Heart right ventricle (tissue), 16 donors: ENCODE measurements around the gene SCCPDH. TPM values are rescaled to one million over a fixed set of nuclear protein-coding genes. Genes with fewer than 3 reads are reported as not detected.

Source experiments
- ATAC-seq, 8 donors: fragments of 200-7000 bp; cut with Tn5 transposase; one replicate each; pipeline ENCODE4 v1.9.1; 2020; ENCODE audit warnings: mild to moderate bottlenecking in 8 of 8, moderate library complexity in 8 of 8, moderate number of reproducible peaks in 1 of 8
- DNase-seq, 2 donors: peaks; one replicate each; pipeline ENCODE4 v3.0.0-alpha.2; 2020
- H3K27ac ChIP-seq, 10 donors: fragments of 200-600 bp; sonication (generic) in 2 of 10; one replicate each; pipeline versions ENCODE4 v1.5.0 to v1.8.0; 2020 to 2022; ENCODE audit warnings: mild to moderate bottlenecking in 3 of 10
- H3K27me3 ChIP-seq, 7 donors: fragments of 200-600 bp; one replicate each; pipeline ENCODE4 v1.8.0; 2021 to 2022; ENCODE audit warnings: mild to moderate bottlenecking in 2 of 7
- H3K36me3 ChIP-seq, 9 donors: fragments of 200-600 bp; sonication (generic) in 1 of 9; one replicate each; pipeline versions ENCODE4 v1.5.0 to v1.8.0; 2020 to 2022; ENCODE audit warnings: mild to moderate bottlenecking in 2 of 9
- H3K4me1 ChIP-seq, 9 donors: fragments of 200-600 bp; sonication (generic) in 1 of 9; one replicate each; pipeline versions ENCODE4 v1.5.0 to v1.8.0; 2020 to 2022; ENCODE audit warnings: mild to moderate bottlenecking in 4 of 9
- H3K4me3 ChIP-seq, 10 donors: fragments of 200-600 bp; sonication (generic) in 2 of 10; one replicate each; pipeline versions ENCODE4 v1.5.0 to v1.8.0; 2020 to 2022; ENCODE audit warnings: mild to moderate bottlenecking in 7 of 10, moderate library complexity in 2 of 10
- H3K9me3 ChIP-seq, 11 donors: fragments of 200-600 bp in 10 of 11; sonication (generic) in 2 of 11; one replicate each; pipeline versions ENCODE4 v1.5.0 to v1.8.0; 2013 to 2022; ENCODE audit warnings: mild to moderate bottlenecking in 2 of 11, control low read depth in 1 of 11, moderate library complexity in 1 of 11
- WGBS, 2 donors: extraction: QIAGEN DNeasy Blood & Tissue Kit; methylation state at CpG; one replicate each; pipeline ENCODE4 v1.1.7; 2013; ENCODE audit warnings: inconsistent platforms in 1 of 2; 5-methylcytosine and 5-hydroxymethylcytosine counted together
- intact Hi-C, 10 donors: fragments of 100-400 bp; cut with DNase I; formaldehyde crosslinking; loops; one replicate each; pipeline versions ENCODE4 v1.11.1 to v1.14.2; 2022
- polyA plus RNA-seq, 2 donors: library from polyadenylated mRNA; stranded (reverse); fragments of 200-250 nt; gene quantifications; one replicate each; pipeline ENCODE4 v1.2.3, GENCODE V29; 2013
- total RNA-seq, 10 donors: library from RNA; stranded (reverse); fragmentation: NEBNext Ultra II Directional in 3 of 10; extraction: Animal tissue kit (Norgen Biotek cat#: 25700) in 3 of 10; gene quantifications; one replicate each; pipeline versions ENCODE4 v1.2.1 to v1.2.4, GENCODE V29; 2021 to 2023
- TF ChIP-seq, protein P1 (sequence below), 9 donors: fragments of 200-600 bp; sonication (generic) in 2 of 9; IDR thresholded peaks; one replicate each; pipeline versions ENCODE4 v1.5.0 to v1.8.0; 2021 to 2022; ENCODE audit warnings: antibody characterized with exemption in 9 of 9, mild to moderate bottlenecking in 5 of 9, moderate library complexity in 1 of 9
- donor health status: Arrhythmogenic right ventricular cardiomyopathy.
- donor health status: ischemic (EF 13 %, LVEDD 7.1; RV severe dilation, severe dysfunction).
- donor health status: healthy with polysubstance abuse.
- donor health status: DM: no; HTN: yes; CAD: no.
- donor health status: DM: no; HTN: no; CAD: no.
- donor health status: ischemic (EF 25% LVEDD 6.9; RV normal size, moderate dysfunction).
- donor health status: ischemic (EF 25% LVEDD 5.7; RV mildly dilated, moderate dysfunction).
- donor health status: healthy.
- donor health status: DM: yes; HTN: yes; CAD: no.
- donor health status: Ischemic cardiomyopathy.
- donor health status: ischemic (EF 35%, LVEDD 5.7; RV mildly dilated, moderate dysfunction).
- donor health status: nonischemic (EF 11% LVEDD 7.7; RV severe dilation, severe dysfunction).
- donor health status: DM: yes; HTN: yes; CAD: no.
- donor health status: PGD.
- donor health status: ischemic (EF 29% LVEDD 5.4; RV normal size, mild dysfunction).
- donor health status: nonischemic (EF 23%, LVEDD 6.1; RV moderate dilation, normal function).

SCCPDH gene
- total and polyA plus RNA-seq, 12 donors: 9.9 to 37.5 (median 30.8) TPM

DNA sequence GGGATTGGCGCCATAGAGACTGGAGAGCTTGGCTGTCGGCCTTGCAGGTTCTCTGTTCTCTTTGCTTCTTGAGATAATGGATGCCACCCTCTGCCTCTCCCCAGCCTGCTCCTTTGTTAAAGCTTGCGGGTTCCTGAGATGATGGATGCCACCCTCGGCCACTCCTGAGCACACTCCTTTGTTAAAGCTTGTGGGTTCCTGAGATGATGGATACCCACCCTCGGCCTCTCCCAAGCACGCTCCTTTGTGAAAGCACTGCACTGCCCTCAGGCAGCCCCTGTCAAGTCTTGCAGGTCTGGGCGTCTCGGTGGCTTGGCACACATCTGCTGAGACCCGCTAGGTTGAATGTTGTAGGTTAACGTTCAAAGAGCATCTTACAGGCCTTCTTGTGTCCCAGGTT is 76.5 kb downstream of the SCCPDH start:
- TF ChIP-seq, protein P1, sequence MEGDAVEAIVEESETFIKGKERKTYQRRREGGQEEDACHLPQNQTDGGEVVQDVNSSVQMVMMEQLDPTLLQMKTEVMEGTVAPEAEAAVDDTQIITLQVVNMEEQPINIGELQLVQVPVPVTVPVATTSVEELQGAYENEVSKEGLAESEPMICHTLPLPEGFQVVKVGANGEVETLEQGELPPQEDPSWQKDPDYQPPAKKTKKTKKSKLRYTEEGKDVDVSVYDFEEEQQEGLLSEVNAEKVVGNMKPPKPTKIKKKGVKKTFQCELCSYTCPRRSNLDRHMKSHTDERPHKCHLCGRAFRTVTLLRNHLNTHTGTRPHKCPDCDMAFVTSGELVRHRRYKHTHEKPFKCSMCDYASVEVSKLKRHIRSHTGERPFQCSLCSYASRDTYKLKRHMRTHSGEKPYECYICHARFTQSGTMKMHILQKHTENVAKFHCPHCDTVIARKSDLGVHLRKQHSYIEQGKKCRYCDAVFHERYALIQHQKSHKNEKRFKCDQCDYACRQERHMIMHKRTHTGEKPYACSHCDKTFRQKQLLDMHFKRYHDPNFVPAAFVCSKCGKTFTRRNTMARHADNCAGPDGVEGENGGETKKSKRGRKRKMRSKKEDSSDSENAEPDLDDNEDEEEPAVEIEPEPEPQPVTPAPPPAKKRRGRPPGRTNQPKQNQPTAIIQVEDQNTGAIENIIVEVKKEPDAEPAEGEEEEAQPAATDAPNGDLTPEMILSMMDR (IDR thresholded peaks at IDR 0.05): no peak
- H3K4me1 ChIP-seq: peaks cover 0 to 20% (median 0%) of the 10 kb centered on the region in 9 donors
- H3K36me3 ChIP-seq: no peaks in the 10 kb centered on the region
- peaks cover 0 to 3% (median 0%) of the 10 kb centered on the region in 11 donors for H3K9me3 ChIP-seq
- DNase-seq (no peak), ATAC-seq (no peak)
- 82 to 84% methylated on average over 10 of the region's 10 CpGs for WGBS, 2 donors
- intact Hi-C loops: no loop called here
- no peak overlapping the region for H3K27ac ChIP-seq
- peaks cover 0 to 4% (median 0%) of the 10 kb centered on the region in 7 donors for H3K27me3 ChIP-seq
- no peak overlapping the region for H3K4me3 ChIP-seq

DNA sequence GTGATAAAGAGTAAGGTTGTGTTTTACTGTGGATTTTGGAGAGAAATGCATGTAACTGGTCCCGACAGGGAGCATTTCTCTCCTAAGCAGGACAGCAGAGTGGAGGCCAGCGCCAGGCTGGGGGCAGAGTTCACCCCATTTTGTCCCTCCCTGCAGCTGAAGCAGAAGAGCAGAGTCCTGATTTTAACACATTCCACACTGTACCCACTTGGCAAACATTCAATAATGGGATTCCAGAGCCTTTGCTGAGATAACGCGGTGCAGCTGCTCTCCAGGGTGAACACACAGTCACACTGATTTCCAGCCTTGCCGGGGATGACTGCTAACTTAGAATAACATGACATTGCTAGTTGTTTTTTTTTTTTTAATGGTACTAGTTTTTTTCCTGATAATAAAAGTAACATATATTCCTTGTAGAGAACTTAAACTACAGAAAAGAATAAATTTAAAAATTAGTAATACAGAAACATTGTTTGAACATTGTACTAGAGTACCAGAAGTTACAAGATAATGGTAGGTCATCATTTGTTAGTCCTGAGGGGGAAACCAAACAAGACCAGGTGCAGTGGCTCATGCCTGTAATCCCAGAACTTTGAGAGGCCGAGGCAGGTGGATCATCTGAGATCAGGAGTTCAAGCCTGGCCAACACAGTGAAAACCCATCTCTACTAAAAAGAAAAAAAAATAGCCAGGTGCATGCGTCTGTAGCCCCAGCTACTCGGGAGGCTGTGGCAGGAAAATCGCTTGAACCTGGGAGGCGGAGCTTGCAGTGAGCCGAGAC is 77.2 kb downstream of the SCCPDH start:
- no peak overlapping the region for H3K4me3 ChIP-seq
- H3K27ac ChIP-seq: no peak overlapping the region
- peaks cover 0 to 3% (median 0%) of the 10 kb centered on the region in 11 donors for H3K9me3 ChIP-seq
- TF ChIP-seq, protein P1 (IDR thresholded peaks at IDR 0.05): no peak
- WGBS, 2 donors: 67 to 70% methylated on average over 11 of the region's 11 CpGs
- ATAC-seq (no peak), DNase-seq (no peak)
- H3K27me3 ChIP-seq: peaks cover 0 to 4% (median 0%) of the 10 kb centered on the region in 7 donors
- no peaks in the 10 kb centered on the region for H3K36me3 ChIP-seq
- peaks cover 0 to 20% (median 0%) of the 10 kb centered on the region in 9 donors for H3K4me1 ChIP-seq
- intact Hi-C loops: no loop called here

DNA sequence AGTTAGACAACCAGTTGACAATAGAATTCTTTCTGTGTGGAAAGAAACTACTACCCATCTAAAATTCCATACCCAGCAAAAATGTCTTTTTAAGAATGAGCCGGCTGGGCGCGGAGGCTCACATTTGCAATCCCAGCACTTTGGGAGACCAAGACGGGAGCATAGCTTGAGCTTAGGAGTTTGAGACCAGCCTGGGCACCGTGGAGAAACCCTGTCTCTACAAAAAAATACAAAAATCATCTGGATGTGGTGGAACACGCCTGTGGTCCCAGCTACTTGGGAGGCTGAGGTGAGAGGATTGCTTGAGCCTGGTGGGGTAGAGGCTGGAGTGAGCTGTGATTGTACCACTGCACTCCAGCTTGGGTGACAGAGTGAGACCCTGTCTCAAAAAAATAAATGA is 79.2 kb downstream of the SCCPDH start:
- Histone ChIP-seq H3K4me3 (no peak overlapping the region), H3K4me1 (peaks cover 0 to 17% (median 0%) of the 10 kb centered on the region in 9 donors), H3K9me3 (peaks cover 0 to 3% (median 0%) of the 10 kb centered on the region in 11 donors), H3K36me3 (no peaks in the 10 kb centered on the region), H3K27me3 (peaks cover 0 to 4% (median 0%) of the 10 kb centered on the region in 7 donors), H3K27ac (no peak overlapping the region)
- 92 to 93% methylated on average over 6 of the region's 6 CpGs for WGBS, 2 donors
- no peak for DNase-seq
- TF ChIP-seq, protein P1 (IDR thresholded peaks at IDR 0.05): no peak
- intact Hi-C loops: no loop called here
- ATAC-seq: no peak

DNA sequence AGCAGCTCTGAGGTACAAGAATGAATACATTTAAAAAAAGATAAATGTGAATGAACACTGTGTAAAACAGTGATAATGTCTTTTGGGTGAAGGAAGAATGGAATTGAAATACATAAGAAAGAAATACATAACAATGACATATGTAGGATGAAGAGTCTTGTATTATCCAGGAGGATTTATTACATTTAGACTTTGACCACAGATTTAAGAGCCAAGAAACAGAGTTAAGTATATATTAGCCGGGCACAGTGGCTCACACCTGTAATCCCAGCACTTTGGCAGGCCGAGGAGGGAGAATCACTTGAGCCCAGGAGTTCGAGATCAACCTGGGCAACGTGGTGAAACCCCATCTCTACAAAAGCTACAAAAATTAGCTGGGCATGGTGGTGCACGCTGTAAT is 79.7 kb downstream of the SCCPDH start:
- no peak for DNase-seq
- Histone ChIP-seq H3K4me1 (peaks cover 0 to 11% (median 0%) of the 10 kb centered on the region in 9 donors), H3K27ac (no peak overlapping the region), H3K4me3 (no peak overlapping the region), H3K27me3 (peaks cover 0 to 2% (median 0%) of the 10 kb centered on the region in 7 donors), H3K36me3 (no peaks in the 10 kb centered on the region), H3K9me3 (peaks cover 0 to 3% (median 0%) of the 10 kb centered on the region in 11 donors)
- no peak for ATAC-seq
- 89 to 90% methylated on average over 5 of the region's 5 CpGs for WGBS, 2 donors
- intact Hi-C loops: no loop called here
- TF ChIP-seq, protein P1 (IDR thresholded peaks at IDR 0.05): no peak
